Osteocyte (in vitro differentiated cells): Measurements from ENCODE around the gene MUC3A. TPM values are rescaled to one million over a fixed set of nuclear protein-coding genes. Genes with fewer than 3 reads are reported as not detected.
A peak's percentile ranks its signal among the peaks of the same experiment; 100 is the strongest.
"Not testable (repeated sequence)": the region's sequence is repeated elsewhere in the genome, so short reads cannot be mapped to it uniquely, and the experiment has no call there.

Source experiments
- DNase-seq: peaks from one replicate; pipeline ENCODE4 v3.0.0; 2021; ENCODE audit warnings: mixed read lengths; ENCODE audit not compliant: unreplicated experiment; ENCODE audit errors: extremely low spot score
- H3K27ac Mint-ChIP-seq: one replicate; pipeline ENCODE4 v1.8.0; 2021; ENCODE audit warnings: mild to moderate bottlenecking, mixed read lengths; ENCODE audit not compliant: unreplicated experiment
- H3K27me3 Mint-ChIP-seq: one replicate; pipeline ENCODE4 v1.8.0; 2021; ENCODE audit warnings: mixed read lengths; ENCODE audit not compliant: unreplicated experiment
- H3K36me3 Mint-ChIP-seq: one replicate; pipeline ENCODE4 v1.8.0; 2021; ENCODE audit warnings: mixed read lengths; ENCODE audit not compliant: unreplicated experiment
- H3K4me1 Mint-ChIP-seq: one replicate; pipeline ENCODE4 v1.8.0; 2021; ENCODE audit warnings: mixed read lengths; ENCODE audit not compliant: unreplicated experiment
- H3K4me3 Mint-ChIP-seq: one replicate; pipeline ENCODE4 v1.8.0; 2021; ENCODE audit warnings: mild to moderate bottlenecking, moderate library complexity, mixed read lengths; ENCODE audit not compliant: unreplicated experiment
- H3K9me3 Mint-ChIP-seq: one replicate; pipeline ENCODE4 v1.8.0; 2021; ENCODE audit warnings: mixed read lengths; ENCODE audit not compliant: unreplicated experiment
- CTCF ChIP-seq: fragments of 200-600 bp; sonication (generic); IDR thresholded peaks from 2 replicates; pipeline ENCODE4 v1.5.0; 2021; ENCODE audit warnings: antibody characterized with exemption, mild to moderate bottlenecking, moderate library complexity
- total RNA-seq: library from RNA; stranded (reverse); gene quantifications from 2 replicates; pipeline ENCODE4 v1.2.1, GENCODE V29; 2021

Gene MUC3A
- total RNA-seq, 1 donor from 2014 or later = not detected

GRCh38 chr7:101007361-101007760 is 58.0 kb downstream of the MUC3A start:
- H3K4me3 Mint-ChIP-seq = not testable (repeated sequence)

GRCh38 chr7:101009629-101010028 is 60.3 kb downstream of the MUC3A start:
- no peak for DNase-seq
- Mint-ChIP-seq H3K27me3 (peaks cover 8% of the 10 kb centered on the region), H3K27ac (no peak overlapping the region), H3K4me3 (no peak overlapping the region), H3K9me3 (no peaks in the 10 kb centered on the region), H3K4me1 (no peaks in the 10 kb centered on the region), H3K36me3 (no peaks in the 10 kb centered on the region)
- no peak for TF ChIP-seq CTCF

More at GRCh38 chr7:101007361-101007760, 58.0 kb downstream of the MUC3A start:
- not testable (repeated sequence) for H3K27me3 Mint-ChIP-seq, H3K4me1 Mint-ChIP-seq, H3K27ac Mint-ChIP-seq, H3K9me3 Mint-ChIP-seq, H3K36me3 Mint-ChIP-seq, DNase-seq

GRCh38 chr7:101012931-101013330 is 63.6 kb downstream of the MUC3A start:
- no peak overlapping the region for H3K4me3 Mint-ChIP-seq
- no peak for DNase-seq
- no peaks in the 10 kb centered on the region for H3K9me3 Mint-ChIP-seq
- H3K27ac Mint-ChIP-seq = no peak overlapping the region
- no peak for TF ChIP-seq CTCF
- no peaks in the 10 kb centered on the region for H3K36me3 Mint-ChIP-seq
- H3K4me1 Mint-ChIP-seq = peaks cover 11% of the 10 kb centered on the region
- H3K27me3 Mint-ChIP-seq = peaks cover 5% of the 10 kb centered on the region

GRCh38 chr7:101015626-101016025 is 66.3 kb downstream of the MUC3A start:
- no peak overlapping the region for H3K4me3 Mint-ChIP-seq
- H3K4me1 Mint-ChIP-seq = peaks cover 11% of the 10 kb centered on the region
- TF ChIP-seq CTCF = no peak
- no peaks in the 10 kb centered on the region for H3K9me3 Mint-ChIP-seq
- no peak overlapping the region for H3K27ac Mint-ChIP-seq
- no peaks in the 10 kb centered on the region for H3K36me3 Mint-ChIP-seq
- no peak for DNase-seq
- H3K27me3 Mint-ChIP-seq = no peaks in the 10 kb centered on the region

- H3K36me3 Mint-ChIP-seq = no peaks in the 10 kb centered on the region
- H3K27ac Mint-ChIP-seq = peak overlapping the region; percentile 87
- peak overlapping the region; percentile 67 for H3K4me3 Mint-ChIP-seq
- no peaks in the 10 kb centered on the region for H3K9me3 Mint-ChIP-seq
- no peak for TF ChIP-seq CTCF
- H3K4me1 Mint-ChIP-seq = peaks cover 11% of the 10 kb centered on the region
- peaks cover 8% of the 10 kb centered on the region for H3K27me3 Mint-ChIP-seq
- peak; percentile 90 for DNase-seq
These were observed 67.9 kb downstream of the MUC3A start for GRCh38 chr7:101017064-101017777.

Other genes with a start within 250 kb of the MUC3A start
- gene POP7, start 243.4 kb upstream of the MUC3A start, total RNA-seq = 19.3 and 26.3 TPM in 2 replicates
- gene EPO, start 229.1 kb upstream of the MUC3A start, total RNA-seq = not detected in 2 replicates
- not detected in 2 replicates for gene ZAN, start 215.9 kb upstream of the MUC3A start, total RNA-seq
- gene EPHB4, start 122.0 kb upstream of the MUC3A start, total RNA-seq = 88.9 and 91.9 TPM in 2 replicates
- gene SLC12A9, start 96.8 kb upstream of the MUC3A start, total RNA-seq = 32.1 and 32.4 TPM in 2 replicates
- gene TRIP6, start 82.1 kb upstream of the MUC3A start, total RNA-seq = 123 and 126 TPM in 2 replicates
- gene SRRT, start 74.4 kb upstream of the MUC3A start, total RNA-seq = 159 and 162 TPM in 2 replicates
- gene UFSP1, start 59.8 kb upstream of the MUC3A start, total RNA-seq = 2.9 and 3.7 TPM in 2 replicates
- gene ACHE, start 53.6 kb upstream of the MUC3A start, total RNA-seq = 1.5 and 2.2 TPM in 2 replicates
- not detected in 2 replicates for gene MUC12, start 20.0 kb downstream of the MUC3A start, total RNA-seq
- gene MUC17, start 70.5 kb downstream of the MUC3A start, total RNA-seq = not detected in 2 replicates
- gene TRIM56, start 135.9 kb downstream of the MUC3A start, total RNA-seq = 36.5 and 42.2 TPM in 2 replicates
- gene SERPINE1, start 177.6 kb downstream of the MUC3A start, total RNA-seq = 266 and 328 TPM in 2 replicates
- gene AP1S1, start 204.9 kb downstream of the MUC3A start, total RNA-seq = 52.9 and 57.9 TPM in 2 replicates
- gene VGF, start 216.0 kb downstream of the MUC3A start, total RNA-seq = 0.16 and 0.24 TPM in 2 replicates
- gene NAT16, start 230.8 kb downstream of the MUC3A start, total RNA-seq = 0.16 TPM in 1 of 2 replicates, not detected in the other